ENCODE results near the gene A3GALT2. TPM values are rescaled to one million over a fixed set of nuclear protein-coding genes. Genes with fewer than 3 reads are reported as not detected.
A peak's percentile ranks its signal among the peaks of the same experiment; 100 is the strongest.

Gene A3GALT2
- total RNA-seq, 4 donors from 2014 or later, result not detected

GRCh38 chr1:33270808-33271465 lies 50.0 kb downstream of the A3GALT2 start:
- no peak for DNase-seq
- TF ChIP-seq POLR2AphosphoS5 (IDR thresholded peaks at IDR 0.05) (no peak), CTCF (IDR thresholded peaks at IDR 0.05) (no peak), EP300 (IDR thresholded peaks at IDR 0.05; ENCODE audit: low read depth) (no peak)
- Histone ChIP-seq H3K27ac (no peak overlapping the region), H3K4me1 (peaks cover 0 to 5% (median 0%) of the 10 kb centered on the region in 4 donors), H3K36me3 (no peaks in the 10 kb centered on the region), H3K4me3 (no peak overlapping the region), H3K27me3 (no peaks in the 10 kb centered on the region), H3K9me3 (no peaks in the 10 kb centered on the region)
- 96% methylated on average over 7 of the region's 7 CpGs; no CpG with 5 or more reads in 1 of the 2 donors for WGBS, 2 donors (ENCODE audit: low coverage in 1 of 2)
- in situ Hi-C loops (cut with MboI; ENCODE audit: low pct_ligation_motif_present in 1 of 4, low pct_unique_long_range_greater_than_20kb in 1 of 4, low sequenced_read_pairs in 3 of 4), result no loop called here
- intact Hi-C loops (cut with DNase I; ENCODE audit: low total_unique reads), result no loop called here

- no peaks in the 10 kb centered on the region for H3K36me3 ChIP-seq
Measured at GRCh38 chr1:33270379-33270778, 50.5 kb downstream of the A3GALT2 start.

GRCh38 chr1:33269621-33270020 lies 51.3 kb downstream of the A3GALT2 start:
- WGBS, 2 donors (ENCODE audit: low coverage in 1 of 2), result 84% methylated on average over 5 of the region's 5 CpGs; no CpG with 5 or more reads in 1 of the 2 donors
- Histone ChIP-seq H3K4me1 (peaks cover 0 to 5% (median 0%) of the 10 kb centered on the region in 4 donors), H3K27ac (no peak overlapping the region), H3K36me3 (no peaks in the 10 kb centered on the region), H3K4me3 (no peak overlapping the region), H3K9me3 (no peaks in the 10 kb centered on the region), H3K27me3 (no peaks in the 10 kb centered on the region)
- no peak for DNase-seq
- in situ Hi-C loops (cut with MboI; ENCODE audit: low pct_ligation_motif_present in 1 of 4, low pct_unique_long_range_greater_than_20kb in 1 of 4, low sequenced_read_pairs in 3 of 4) (no loop called here), intact Hi-C loops (cut with DNase I; ENCODE audit: low total_unique reads) (no loop called here)
- no peak for TF ChIP-seq CTCF (IDR thresholded peaks at IDR 0.05)
- no peak for TF ChIP-seq POLR2AphosphoS5 (IDR thresholded peaks at IDR 0.05)
- no peak for TF ChIP-seq EP300 (IDR thresholded peaks at IDR 0.05; ENCODE audit: low read depth)
- TF ChIP-seq POLR2A (IDR thresholded peaks at IDR 0.05), result no peak

More at GRCh38 chr1:33270379-33270778, 50.5 kb downstream of the A3GALT2 start:
- Histone ChIP-seq H3K4me1 (peaks cover 0 to 5% (median 0%) of the 10 kb centered on the region in 4 donors), H3K9me3 (no peaks in the 10 kb centered on the region), H3K27me3 (no peaks in the 10 kb centered on the region), H3K27ac (no peak overlapping the region), H3K4me3 (no peak overlapping the region)
- WGBS, 2 donors (ENCODE audit: low coverage in 1 of 2), result 91 to 95% methylated on average over 2 to 5 of the region's 5 CpGs
- in situ Hi-C loops (cut with MboI; ENCODE audit: low pct_ligation_motif_present in 1 of 4, low pct_unique_long_range_greater_than_20kb in 1 of 4, low sequenced_read_pairs in 3 of 4), result no loop called here
- no peak for TF ChIP-seq CTCF (IDR thresholded peaks at IDR 0.05)
- TF ChIP-seq POLR2AphosphoS5 (IDR thresholded peaks at IDR 0.05), result no peak
- TF ChIP-seq EP300 (IDR thresholded peaks at IDR 0.05; ENCODE audit: low read depth), result no peak
- TF ChIP-seq POLR2A (IDR thresholded peaks at IDR 0.05), result no peak
- DNase-seq, result no peak
- intact Hi-C loops (cut with DNase I; ENCODE audit: low total_unique reads), result no loop called here

GRCh38 chr1:33268927-33269610 lies 51.8 kb downstream of the A3GALT2 start:
- 82 to 93% methylated on average over 3 to 5 of the region's 5 CpGs for WGBS, 2 donors (ENCODE audit: low coverage in 1 of 2)
- Histone ChIP-seq H3K9me3 (no peaks in the 10 kb centered on the region), H3K27me3 (no peaks in the 10 kb centered on the region), H3K4me3 (no peak overlapping the region), H3K36me3 (no peaks in the 10 kb centered on the region), H3K4me1 (peaks cover 0 to 5% (median 0%) of the 10 kb centered on the region in 4 donors), H3K27ac (peak overlapping the region in 2 of 4 donors; percentile 7 to 9)
- TF ChIP-seq POLR2A (IDR thresholded peaks at IDR 0.05) (no peak), EP300 (IDR thresholded peaks at IDR 0.05; ENCODE audit: low read depth) (no peak), POLR2AphosphoS5 (IDR thresholded peaks at IDR 0.05) (no peak), CTCF (IDR thresholded peaks at IDR 0.05) (no peak)
- in situ Hi-C loops (cut with MboI; ENCODE audit: low pct_ligation_motif_present in 1 of 4, low pct_unique_long_range_greater_than_20kb in 1 of 4, low sequenced_read_pairs in 3 of 4) (no loop called here), intact Hi-C loops (cut with DNase I; ENCODE audit: low total_unique reads) (no loop called here)
- no peak for DNase-seq

Data from transverse colon (tissue), 4 donors.